ENCODE results near the gene KPNA2. TPM values are rescaled to one million over a fixed set of nuclear protein-coding genes. Genes with fewer than 3 reads are reported as not detected.
"Not testable (repeated sequence)": the region's sequence is repeated elsewhere in the genome, so short reads cannot be mapped to it uniquely, and the experiment has no call there.

Gene KPNA2
- total RNA-seq, 2 experiments from 2014 or later: 64.4 to 65.9 TPM

- POLR2A ChIA-PET: no interaction called here
- H3K27me3 Mint-ChIP-seq: peaks cover 9% of the 10 kb centered on the region
- H3K4me3 Mint-ChIP-seq: peak overlapping the region; percentile 74
- Histone ChIP-seq H3K9me3 (ENCODE audit: control insufficient read depth in 1 of 2, insufficient read depth in 1 of 2, low read length in 2 of 2) (peaks cover 0 to 6% of the 10 kb centered on the region in 2 experiments), H3K4me1 (ENCODE audit: insufficient read depth, low read length) (peaks cover 14% of the 10 kb centered on the region), H3K36me3 (ENCODE audit: insufficient read depth, low read length) (no peaks in the 10 kb centered on the region), H3K27me3 (ENCODE audit: control insufficient read depth in 1 of 2, insufficient read depth in 2 of 2, low read length in 2 of 2) (no peaks in the 10 kb centered on the region), H3K4me3 (ENCODE audit: low read length) (no peak overlapping the region), H3K27ac (ENCODE audit: low read depth in 1 of 2, low read length in 2 of 2) (no peak overlapping the region)
- no peak for DNase-seq
- peaks cover 13% of the 10 kb centered on the region for H3K36me3 Mint-ChIP-seq (ENCODE audit: low read depth)
- H3K27ac Mint-ChIP-seq: peak overlapping the region; percentile 34
- peaks cover 16% of the 10 kb centered on the region for H3K4me1 Mint-ChIP-seq (ENCODE audit: low read depth)
- TF ChIP-seq CTCF (IDR thresholded peaks at IDR 0.05): no peak
- no peak for ATAC-seq (ENCODE audit: poor library complexity)
- intact Hi-C loops (cut with DNase I, micrococcal nuclease): loop anchor here in 1 of 2 experiments (2.0 kb wide), 1 partner anchor 13 kb away; the partner anchor contains the start of gene KPNA2
- CTCF ChIA-PET: no interaction called here
- no peaks in the 10 kb centered on the region for H3K9me3 Mint-ChIP-seq
Observed at GRCh38 chr17:68021963-68022362, 13.6 kb upstream of the KPNA2 start.

GRCh38 chr17:68022547-68022946 lies 13.0 kb upstream of the KPNA2 start:
- CTCF ChIA-PET, POLR2A ChIA-PET, H3K9me3 Mint-ChIP-seq: not testable (repeated sequence)

GRCh38 chr17:68029512-68030215 lies 5.9 kb upstream of the KPNA2 start:
- intact Hi-C loops (cut with DNase I, micrococcal nuclease): loop anchor here in 1 of 2 experiments (5.0 to 10.0 kb wide), 2 partner anchors 37 to 655 kb away; partner anchors contain the start of gene PITPNC1
- ChIA-PET CTCF (interaction anchor here (1.6 kb wide), 1 partner anchor 10 kb away, joined by 3 read pairs; no protein-coding TSS in a partner anchor), POLR2A (no interaction called here)
- Histone ChIP-seq H3K27ac (ENCODE audit: low read depth in 1 of 2, low read length in 2 of 2) (no peak overlapping the region), H3K9me3 (ENCODE audit: control insufficient read depth in 1 of 2, insufficient read depth in 1 of 2, low read length in 2 of 2) (no peaks in the 10 kb centered on the region), H3K4me1 (ENCODE audit: insufficient read depth, low read length) (no peaks in the 10 kb centered on the region), H3K27me3 (ENCODE audit: control insufficient read depth in 1 of 2, insufficient read depth in 2 of 2, low read length in 2 of 2) (no peaks in the 10 kb centered on the region), H3K4me3 (ENCODE audit: low read length) (no peak overlapping the region), H3K36me3 (ENCODE audit: insufficient read depth, low read length) (no peaks in the 10 kb centered on the region)
- no peak for TF ChIP-seq CTCF (IDR thresholded peaks at IDR 0.05)
- Mint-ChIP-seq H3K36me3 (ENCODE audit: low read depth) (no peaks in the 10 kb centered on the region), H3K9me3 (no peaks in the 10 kb centered on the region), H3K27me3 (no peaks in the 10 kb centered on the region), H3K4me1 (ENCODE audit: low read depth) (no peaks in the 10 kb centered on the region), H3K27ac (no peak overlapping the region), H3K4me3 (no peak overlapping the region)
- no peak for DNase-seq
- ATAC-seq (ENCODE audit: poor library complexity): no peak

More at GRCh38 chr17:68022547-68022946, 13.0 kb upstream of the KPNA2 start:
- H3K27me3 ChIP-seq (ENCODE audit: control insufficient read depth in 1 of 2, insufficient read depth in 2 of 2, low read length in 2 of 2); H3K36me3 ChIP-seq (ENCODE audit: insufficient read depth, low read length); H3K27ac Mint-ChIP-seq; DNase-seq; intact Hi-C loops (cut with DNase I, micrococcal nuclease); H3K27ac ChIP-seq (ENCODE audit: low read depth in 1 of 2, low read length in 2 of 2); H3K4me3 Mint-ChIP-seq; H3K9me3 ChIP-seq (ENCODE audit: control insufficient read depth in 1 of 2, insufficient read depth in 1 of 2, low read length in 2 of 2); H3K27me3 Mint-ChIP-seq; ATAC-seq (ENCODE audit: poor library complexity); H3K4me3 ChIP-seq (ENCODE audit: low read length): not testable (repeated sequence)
- peaks cover 14% of the 10 kb centered on the region for H3K4me1 ChIP-seq (ENCODE audit: insufficient read depth, low read length)
- Mint-ChIP-seq H3K4me1 (ENCODE audit: low read depth) (peaks cover 16% of the 10 kb centered on the region), H3K36me3 (ENCODE audit: low read depth) (peaks cover 13% of the 10 kb centered on the region)

All from CD4-positive, alpha-beta T cell (primary cell).